ENCODE data around the gene NMU.
"Not testable (repeated sequence)": the region's sequence is repeated elsewhere in the genome, so short reads cannot be mapped to it uniquely, and the experiment has no call there.

Gene NMU

DNA sequence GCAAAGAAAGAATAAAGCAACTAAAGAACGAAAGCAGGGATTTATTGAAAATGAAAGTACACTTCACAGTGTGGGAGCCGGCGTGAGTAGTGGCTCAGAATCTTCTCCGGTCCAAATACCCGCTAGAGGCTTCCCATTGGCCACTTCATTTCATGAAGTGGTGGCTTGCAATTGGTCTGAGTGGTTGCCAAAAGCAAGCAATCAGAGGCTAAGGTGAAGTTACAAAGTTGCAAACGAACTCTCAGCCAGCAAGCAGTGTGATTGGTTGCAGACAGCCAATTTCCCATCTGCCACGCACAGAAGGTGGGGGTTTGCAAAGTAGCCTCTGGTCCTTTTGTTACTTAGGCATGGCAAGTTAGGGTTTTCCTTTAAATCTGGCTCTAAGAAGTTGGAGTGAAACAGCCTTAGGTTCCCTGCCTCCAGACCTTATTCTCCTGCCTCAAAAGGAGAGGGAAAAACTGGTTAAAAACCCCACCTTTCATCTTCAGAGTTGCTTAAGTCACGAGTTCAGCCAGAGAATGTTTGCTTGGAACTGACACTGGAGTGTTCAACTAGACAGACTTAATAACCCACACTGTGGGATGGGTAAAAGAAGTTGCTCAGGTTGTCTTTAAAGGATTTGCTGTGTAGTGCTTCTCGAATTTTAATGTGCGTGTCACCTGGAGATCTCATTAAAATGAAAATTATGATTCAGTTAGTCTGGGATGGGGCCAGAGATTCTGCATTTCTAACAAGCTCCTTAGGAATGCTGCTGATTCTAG, 82.5 kb downstream of the NMU start:
- no peak for DNase-seq

GRCh38 chr4:55551964-55552363, 84.1 kb downstream of the NMU start:
- not testable (repeated sequence) for DNase-seq

DNA sequence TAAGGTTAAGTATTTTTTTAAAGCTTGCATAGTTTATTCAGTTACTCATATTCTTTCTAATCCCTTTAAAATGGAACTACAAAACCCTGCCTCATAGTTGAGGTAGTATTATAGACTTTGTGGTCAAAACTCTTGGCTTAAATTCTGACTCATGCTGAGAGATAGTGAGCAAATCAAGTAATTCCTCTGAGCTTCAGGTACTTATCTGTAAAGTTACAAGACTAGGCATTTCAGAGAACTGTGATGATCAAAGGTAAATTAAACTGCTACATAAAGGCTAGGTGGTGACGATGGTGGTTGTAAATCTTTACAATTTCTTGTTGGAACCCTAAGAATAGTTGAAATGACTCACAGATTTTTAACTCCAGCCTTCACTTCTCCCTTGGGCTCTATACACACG, 86.2 kb downstream of the NMU start:
- DNase-seq = no peak

DNA sequence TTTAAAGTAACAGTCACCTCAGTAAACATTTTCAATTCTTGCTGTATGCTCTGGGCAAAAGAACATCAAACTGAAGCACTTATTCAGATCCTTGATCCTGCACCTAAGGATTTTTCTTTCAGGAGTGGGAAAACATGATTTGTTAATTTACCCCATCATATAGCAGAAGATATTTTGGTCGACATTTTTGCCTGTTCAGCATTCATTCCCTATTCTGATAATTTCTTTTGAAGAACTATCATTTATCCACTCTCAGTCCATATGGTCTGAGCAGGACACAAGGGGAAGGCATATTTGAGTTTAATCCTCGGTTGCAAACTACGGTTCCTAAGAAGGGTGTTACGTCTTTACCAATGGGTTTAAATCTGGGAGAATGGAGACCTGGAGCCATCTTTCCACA, 88.2 kb downstream of the NMU start:
- no peak for DNase-seq

DNA sequence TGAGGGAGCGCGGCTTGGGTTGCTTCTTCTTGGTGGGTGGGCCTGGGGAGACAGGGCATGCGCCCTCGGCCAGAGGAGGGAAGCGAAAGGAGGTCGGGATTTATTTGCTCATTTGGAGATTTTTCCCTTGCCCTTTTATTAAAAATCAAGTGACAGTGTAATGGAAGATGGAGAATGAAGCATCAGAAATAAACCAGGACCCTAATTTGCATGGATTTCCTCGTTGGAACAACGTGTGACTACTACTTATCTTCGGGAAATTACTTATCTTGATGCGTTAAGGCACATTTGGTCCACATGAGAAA, 88.7 kb downstream of the NMU start:
- DNase-seq = no peak

DNA sequence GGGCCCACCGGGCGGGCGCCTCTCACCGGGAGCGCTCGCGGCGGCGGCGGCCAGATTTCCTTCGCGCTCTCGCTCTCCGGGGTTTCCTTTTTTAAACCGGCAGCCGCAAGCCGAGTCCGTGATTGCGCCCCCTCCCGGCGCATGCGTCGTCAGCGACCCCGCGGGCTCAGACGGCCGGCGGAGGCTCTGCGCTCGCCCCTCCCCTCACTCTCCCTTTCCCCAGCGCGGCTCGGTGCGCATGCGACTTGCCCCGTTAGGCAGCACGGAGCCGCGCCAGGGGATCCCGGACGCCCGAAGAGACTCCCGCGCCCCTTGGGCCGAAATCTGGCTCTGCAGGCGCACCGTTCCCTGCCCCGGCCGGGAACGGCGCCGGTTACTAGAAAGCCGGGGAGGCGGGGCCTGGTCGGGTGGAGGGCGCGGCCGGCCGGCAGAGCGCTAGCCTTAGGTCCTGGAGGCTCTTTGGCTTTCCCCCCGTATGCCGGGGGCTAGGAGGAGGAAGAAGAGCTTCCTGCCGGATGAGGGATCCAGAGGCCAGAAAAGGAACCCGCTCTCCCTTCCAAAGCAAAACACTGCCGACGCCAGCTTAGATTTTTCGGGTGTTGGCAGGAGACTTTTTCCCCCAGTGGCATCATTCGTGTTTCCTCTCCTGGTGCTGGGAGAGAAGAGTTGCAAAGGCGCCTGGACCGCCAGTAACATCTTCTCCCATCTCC, 89.2 kb downstream of the NMU start, which contains the start of gene CLOCK:
Gene CLOCK (minus strand): TSS at position 154 of the 710 bp plus-strand sequence. CDS start 64,124 bp downstream, outside the sequence.
- peak; percentile 87 for DNase-seq

DNA sequence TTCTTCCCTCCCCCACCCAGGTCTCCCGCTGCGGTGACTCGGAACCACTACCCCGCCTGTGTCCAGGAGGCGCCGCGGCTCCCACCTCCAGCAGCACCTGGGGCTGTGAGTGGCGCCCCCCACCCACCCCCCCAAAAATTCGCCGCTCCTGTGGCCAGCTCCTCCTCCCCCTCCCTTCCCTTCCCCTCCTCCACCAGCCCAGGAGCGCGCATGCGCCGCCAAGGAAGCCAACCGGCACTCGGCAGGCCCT, 89.7 kb downstream of the NMU start:
- DNase-seq = no peak

GRCh38 chr4:55545641-55546505, 90.2 kb downstream of the NMU start:
- peak; percentile 74 for DNase-seq

All from stimulated activated CD8-positive, alpha-beta memory T cell treated with anti-CD3 and anti-CD28 coated beads, Interleukin-4, amount 100 ng/mL, for 48 hours (primary cell).